Neuronal stem cell (in vitro differentiated cells): ENCODE results near the gene SHROOM2.

Experiments
- DNase-seq: peaks from one replicate; pipeline ENCODE4 v3.0.0-alpha.2; 2013; ENCODE audit warnings: low spot score
- H2AFZ ChIP-seq: one replicate; pipeline ENCODE4 v1.6.1; 2013; ENCODE audit warnings: mild to moderate bottlenecking, low read length, inconsistent platforms
- H2AK5ac ChIP-seq: 2 replicates; pipeline ENCODE4 v1.6.1; 2013; ENCODE audit warnings: low read depth, mild to moderate bottlenecking, inconsistent platforms, low read length, moderate library complexity, mixed read lengths
- H2BK120ac ChIP-seq: 2 replicates; pipeline ENCODE4 v1.6.1; 2013; ENCODE audit warnings: low read depth, mild to moderate bottlenecking, inconsistent platforms, low read length, moderate library complexity, mixed read lengths
- H2BK12ac ChIP-seq: one replicate; pipeline ENCODE4 v1.6.1; 2013; ENCODE audit warnings: low read length, inconsistent platforms
- H2BK15ac ChIP-seq: 2 replicates; pipeline ENCODE4 v1.6.1; 2013; ENCODE audit warnings: mild to moderate bottlenecking, low read length, inconsistent platforms, mixed read lengths
- H2BK5ac ChIP-seq: one replicate; pipeline ENCODE4 v1.6.1; 2013; ENCODE audit warnings: inconsistent platforms, mild to moderate bottlenecking, low read length, moderate library complexity
- H3K14ac ChIP-seq: one replicate; pipeline ENCODE4 v1.6.1; 2013; ENCODE audit warnings: low read length, inconsistent platforms
- H3K18ac ChIP-seq: 2 replicates; pipeline ENCODE4 v1.6.1; 2013; ENCODE audit warnings: low read length, inconsistent platforms
- H3K23ac ChIP-seq: 2 replicates; pipeline ENCODE4 v1.6.1; 2013; ENCODE audit warnings: low read depth, mild to moderate bottlenecking, mixed read lengths, low read length, inconsistent platforms; ENCODE audit not compliant: poor library complexity
- H3K27ac ChIP-seq: replicated peaks from 3 replicates; pipeline ENCODE4 v1.5.1; 2013; ENCODE audit warnings: low read length, inconsistent platforms
- H3K27me3 ChIP-seq, 3 experiments: 2 replicates each; pipeline ENCODE4 v1.6.1; 2013; ENCODE audit warnings: low read length in 3 of 3, mild to moderate bottlenecking in 2 of 3, inconsistent platforms in 1 of 3, low read depth in 1 of 3, mixed read lengths in 1 of 3, moderate library complexity in 1 of 3; ENCODE audit not compliant: control insufficient read depth in 3 of 3, insufficient read depth in 3 of 3
- H3K36me3 ChIP-seq, 2 donors: replicated peaks in 1 of 2; 2 replicates each; pipeline ENCODE4 v1.6.1; 2013; ENCODE audit warnings: low read length in 2 of 2; ENCODE audit not compliant: control insufficient read depth in 2 of 2, insufficient read depth in 2 of 2
- H3K4ac ChIP-seq: 2 replicates; pipeline ENCODE4 v1.6.1; 2013; ENCODE audit warnings: inconsistent platforms, mild to moderate bottlenecking, low read length, moderate library complexity
- H3K4me1 ChIP-seq, 2 donors: 1 replicate in 1 of 2; 2 replicates in 1 of 2; pipeline ENCODE4 v1.6.1; 2013; ENCODE audit warnings: low read length in 2 of 2, low read depth in 1 of 2; ENCODE audit not compliant: control insufficient read depth in 2 of 2, insufficient read depth in 1 of 2
- H3K4me2 ChIP-seq: one replicate; pipeline ENCODE4 v1.6.1; 2013; ENCODE audit warnings: mild to moderate bottlenecking, low read length, inconsistent platforms; ENCODE audit not compliant: insufficient read depth, poor library complexity, severe bottlenecking
- H3K4me3 ChIP-seq, 2 donors: 2 replicates each; pipeline ENCODE4 v1.5.1; 2013; ENCODE audit warnings: low read length in 2 of 2, mild to moderate bottlenecking in 2 of 2, inconsistent platforms in 1 of 2, moderate library complexity in 1 of 2
- H3K79me1 ChIP-seq: one replicate; pipeline ENCODE4 v1.6.1; 2013; ENCODE audit warnings: low read depth, mild to moderate bottlenecking, inconsistent platforms, low read length, moderate library complexity
- H3K9ac ChIP-seq: one replicate; pipeline ENCODE4 v1.6.1; 2013; ENCODE audit warnings: mild to moderate bottlenecking, low read depth, low read length, inconsistent platforms; ENCODE audit not compliant: poor library complexity
- H3K9me3 ChIP-seq, 2 donors: replicated peaks in 1 of 2; 2 replicates each; pipeline versions ENCODE3 to v1.6.1; 2013; ENCODE audit warnings: low read length in 2 of 2, mild to moderate bottlenecking in 2 of 2, inconsistent platforms in 1 of 2, low read depth in 1 of 2, mixed read lengths in 1 of 2, moderate library complexity in 1 of 2; ENCODE audit not compliant: control insufficient read depth in 2 of 2, insufficient read depth in 1 of 2
- H4K8ac ChIP-seq: one replicate; pipeline ENCODE4 v1.6.1; 2013; ENCODE audit warnings: low read depth, mild to moderate bottlenecking, inconsistent platforms, low read length, moderate library complexity
- H4K91ac ChIP-seq: one replicate; pipeline ENCODE4 v1.6.1; 2013; ENCODE audit warnings: low read length, low read depth, mild to moderate bottlenecking, inconsistent platforms; ENCODE audit not compliant: poor library complexity
- WGBS, 2 donors: extraction: QIAGEN DNeasy Blood & Tissue Kit; methylation state at CpG; one replicate each; pipeline ENCODE4 v1.1.7; 2013; ENCODE audit warnings: missing lambda C conversion rate in 2 of 2, mixed read lengths in 1 of 2; ENCODE audit not compliant: insufficient read length in 2 of 2, insufficient replicate concordance in 1 of 2; ENCODE audit errors: extremely low coverage in 2 of 2; 5-methylcytosine and 5-hydroxymethylcytosine counted together

SHROOM2 gene

DNA sequence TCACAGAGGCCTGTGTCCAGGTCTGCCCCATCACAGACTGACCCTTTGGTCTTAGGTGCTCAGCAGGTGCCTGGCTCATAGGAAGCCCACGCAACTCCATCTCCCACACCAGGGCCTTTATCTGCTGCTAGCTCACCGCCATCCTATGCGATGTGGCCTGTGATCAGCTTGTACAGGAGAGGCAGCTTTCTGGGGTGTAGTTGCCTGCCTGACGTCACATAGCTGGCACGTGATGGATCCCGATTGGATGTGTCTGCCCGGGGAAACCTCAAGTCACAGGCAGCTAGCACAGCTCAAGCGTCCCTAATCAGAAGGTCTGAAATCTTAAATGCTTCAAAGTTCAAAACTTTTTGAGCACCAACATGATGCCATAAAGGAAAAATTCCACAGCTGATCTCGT lies 139.8 kb downstream of the SHROOM2 start:
- Histone ChIP-seq H3K4me1 (peaks cover 11 to 14% of the 10 kb centered on the region in 2 donors), H3K9me3 (peaks cover 0 to 8% of the 10 kb centered on the region in 2 donors), H2BK5ac (no peak overlapping the region), H3K18ac (no peak overlapping the region), H3K4me3 (no peak overlapping the region), H3K36me3 (no peaks in the 10 kb centered on the region), H2BK12ac (no peak overlapping the region), H3K4me2 (no peak overlapping the region), H3K23ac (no peak overlapping the region), H4K91ac (no peak overlapping the region), H3K79me1 (peaks cover 4% of the 10 kb centered on the region), H3K14ac (no peak overlapping the region), H3K27ac (no peak overlapping the region), H4K8ac (no peak overlapping the region), H3K4ac (no peak overlapping the region), H2BK15ac (no peak overlapping the region), H2AFZ (no peak overlapping the region), H2BK120ac (no peak overlapping the region), H3K27me3 (no peaks in the 10 kb centered on the region), H3K9ac (no peak overlapping the region), H2AK5ac (no peak overlapping the region)
- no CpG with 5 or more reads among the region's 9 CpGs for WGBS, 2 donors
- DNase-seq: no peak

GRCh38 chrX:9927698-9928482 lies 141.7 kb downstream of the SHROOM2 start:
- Histone ChIP-seq H4K8ac (no peak overlapping the region), H3K9ac (no peak overlapping the region), H3K27me3 (no peaks in the 10 kb centered on the region), H3K4me3 (peak overlapping the region in 1 of 2 donors; percentile 34), H3K36me3 (peaks cover 0 to 12% of the 10 kb centered on the region in 2 donors), H3K4me1 (peaks cover 10 to 11% of the 10 kb centered on the region in 2 donors), H2BK12ac (no peak overlapping the region), H2BK120ac (no peak overlapping the region), H3K79me1 (peaks cover 4% of the 10 kb centered on the region), H3K23ac (no peak overlapping the region), H4K91ac (no peak overlapping the region), H2BK15ac (no peak overlapping the region), H3K14ac (no peak overlapping the region), H3K4ac (no peak overlapping the region), H3K18ac (peak overlapping the region; percentile 85), H3K4me2 (peak overlapping the region; percentile 21), H2AK5ac (no peak overlapping the region), H2BK5ac (no peak overlapping the region), H3K9me3 (peaks cover 0 to 8% of the 10 kb centered on the region in 2 donors), H3K27ac (peak overlapping the region; percentile 88), H2AFZ (peak overlapping the region; percentile 61)
- DNase-seq: peak; percentile 71
- WGBS, 2 donors: no CpG with 5 or more reads among the region's 11 CpGs

- no peaks in the 10 kb centered on the region for H3K4me1 ChIP-seq
- no peak overlapping the region for H3K18ac ChIP-seq
- no peaks in the 10 kb centered on the region for H3K79me1 ChIP-seq
- peaks cover 7 to 73% of the 10 kb centered on the region in 2 donors for H3K36me3 ChIP-seq
- H3K14ac ChIP-seq: no peak overlapping the region
- H2AFZ ChIP-seq: no peak overlapping the region
- H2BK120ac ChIP-seq: no peak overlapping the region
- H3K9me3 ChIP-seq: peaks cover 0 to under 1% of the 10 kb centered on the region in 2 donors
- no peak overlapping the region for H4K8ac ChIP-seq
- H2BK12ac ChIP-seq: no peak overlapping the region
- no peak overlapping the region for H2AK5ac ChIP-seq
- H2BK5ac ChIP-seq: no peak overlapping the region
- H3K4me2 ChIP-seq: no peak overlapping the region
- DNase-seq: no peak
- H3K4ac ChIP-seq: no peak overlapping the region
- no CpG with 5 or more reads among the region's 3 CpGs for WGBS, 2 donors
- H3K4me3 ChIP-seq: no peak overlapping the region
- no peak overlapping the region for H4K91ac ChIP-seq
- no peaks in the 10 kb centered on the region for H3K27me3 ChIP-seq
- H2BK15ac ChIP-seq: no peak overlapping the region
- H3K23ac ChIP-seq: no peak overlapping the region
- no peak overlapping the region for H3K9ac ChIP-seq
- no peak overlapping the region for H3K27ac ChIP-seq
These were observed 149.2 kb downstream of the SHROOM2 start for GRCh38 chrX:9935436-9935835.

DNA sequence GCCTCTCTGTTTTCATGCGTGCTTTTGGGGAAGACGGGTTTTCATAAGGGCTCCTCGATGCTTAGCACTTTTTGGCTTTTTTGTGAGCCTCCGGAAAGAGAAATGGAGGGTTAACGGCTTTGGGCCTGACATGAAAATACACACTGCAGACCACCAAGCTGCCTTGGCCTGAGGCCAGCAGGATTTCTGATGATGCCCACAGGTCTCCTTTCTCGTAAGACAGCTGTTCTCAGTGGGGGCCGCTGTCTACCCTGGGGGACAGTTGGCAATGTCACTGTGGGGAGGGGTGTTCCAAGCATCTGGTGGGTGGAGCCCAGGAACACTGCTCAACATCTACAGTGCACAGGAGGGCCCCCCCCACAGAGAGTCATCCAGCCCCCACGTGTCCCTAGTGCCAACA lies 151.5 kb downstream of the SHROOM2 start:
- Histone ChIP-seq H2AFZ (no peak overlapping the region), H3K27ac (no peak overlapping the region), H3K23ac (no peak overlapping the region), H3K4me2 (no peak overlapping the region), H3K14ac (no peak overlapping the region), H4K91ac (no peak overlapping the region), H3K18ac (no peak overlapping the region), H2BK120ac (no peak overlapping the region), H3K4ac (no peak overlapping the region), H3K79me1 (no peaks in the 10 kb centered on the region), H2AK5ac (no peak overlapping the region), H2BK15ac (no peak overlapping the region), H3K9me3 (peaks cover 0 to 11% of the 10 kb centered on the region in 2 donors), H3K4me3 (no peak overlapping the region), H2BK12ac (no peak overlapping the region), H4K8ac (no peak overlapping the region), H3K4me1 (no peaks in the 10 kb centered on the region), H3K9ac (no peak overlapping the region), H2BK5ac (no peak overlapping the region), H3K36me3 (peaks cover 11 to 83% of the 10 kb centered on the region in 2 donors), H3K27me3 (no peaks in the 10 kb centered on the region)
- no peak for DNase-seq
- WGBS, 2 donors: no CpG with 5 or more reads among the region's 8 CpGs
